Stimulated activated CD8-positive, alpha-beta memory T cell treated with anti-CD3 and anti-CD28 coated beads, Interleukin-12 subunit alpha, Interleukin-12 subunit beta, amount 100 ng/mL, for 24 hours (primary cell): ENCODE data around the gene TBL3.

ENCODE experiments used
- DNase-seq: peaks from one replicate; pipeline ENCODE4 v3.0.0-alpha.2; 2020; ENCODE audit errors: extremely low read depth

The TBL3 gene

DNA sequence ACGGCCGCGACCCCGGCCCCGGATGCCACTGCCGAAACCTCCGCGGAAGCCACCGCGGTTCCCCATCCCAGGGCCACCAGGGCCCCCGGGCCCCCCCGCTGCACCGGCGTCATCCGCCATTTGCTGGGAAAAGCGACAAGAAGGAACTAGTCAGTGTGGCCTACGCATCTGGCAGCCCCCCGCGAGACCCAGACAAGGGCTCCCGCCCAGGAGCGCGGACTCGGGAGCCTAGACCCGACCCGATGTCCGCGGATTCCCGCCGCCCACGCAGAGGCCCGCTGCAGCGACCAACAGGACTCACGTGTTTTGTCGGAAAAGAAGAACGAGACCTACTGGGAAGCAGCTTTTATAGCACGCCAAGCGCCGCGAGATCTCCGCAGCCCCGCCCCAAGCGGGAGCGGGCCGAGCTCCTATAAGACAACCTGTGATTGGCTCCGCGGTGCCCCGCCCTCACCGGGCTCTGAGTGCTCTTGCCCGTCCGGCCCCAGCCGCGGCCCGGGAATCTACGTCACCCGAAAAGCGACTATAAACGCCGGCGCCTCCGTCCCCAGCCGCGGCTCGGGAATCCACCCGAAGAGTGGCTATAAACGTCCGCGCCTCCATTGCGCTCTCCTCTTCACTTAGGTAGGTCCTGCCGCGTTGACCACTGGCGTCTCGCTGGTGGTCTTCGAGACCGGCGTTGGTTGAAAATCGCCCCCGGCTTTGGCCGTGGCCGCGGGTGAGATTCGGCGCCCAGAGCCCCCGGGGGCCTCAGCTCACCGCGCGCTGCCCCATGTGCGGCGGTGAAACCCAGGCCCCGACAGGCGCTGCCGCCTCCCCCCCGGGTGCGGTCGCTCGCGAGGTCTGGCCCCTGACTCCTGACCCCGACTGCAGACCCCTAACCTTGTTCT is 7.1 kb upstream of the TBL3 start, which contains the start of gene RPS2:
TSS of gene RPS2 (minus strand) at position 321 of the 890 bp plus-strand sequence. CDS start at position 120, 201 bp downstream.
- peak; percentile 91 for DNase-seq

- DNase-seq, result no peak
Measured at GRCh38 chr16:1965396-1966001, 6.4 kb upstream of the TBL3 start.

DNA sequence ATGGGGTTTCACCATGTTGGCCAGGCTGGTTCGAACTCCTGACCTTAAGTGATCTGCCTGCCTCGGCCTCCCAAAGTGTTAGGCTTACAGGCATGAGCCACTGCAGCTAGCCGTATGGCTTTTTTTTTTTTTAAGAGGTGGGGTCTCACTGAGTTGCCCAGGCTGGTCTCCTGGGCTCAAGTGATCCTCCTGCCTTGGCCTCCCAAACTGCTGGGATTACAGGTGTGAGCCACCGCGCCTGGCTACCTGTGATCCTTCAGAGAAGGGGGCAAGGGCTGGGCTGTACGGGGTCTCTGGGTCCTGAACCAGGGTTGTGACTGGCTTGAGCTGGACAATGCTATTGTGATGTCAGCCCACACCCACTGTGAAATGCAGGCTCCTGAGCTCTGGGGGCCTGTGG is 5.4 kb upstream of the TBL3 start, which contains the start of gene RNF151:
TSS of gene RNF151 (plus strand) at position 397 of the 400 bp plus-strand sequence. CDS start 26 bp downstream, outside the sequence.
- DNase-seq, result no peak

DNA sequence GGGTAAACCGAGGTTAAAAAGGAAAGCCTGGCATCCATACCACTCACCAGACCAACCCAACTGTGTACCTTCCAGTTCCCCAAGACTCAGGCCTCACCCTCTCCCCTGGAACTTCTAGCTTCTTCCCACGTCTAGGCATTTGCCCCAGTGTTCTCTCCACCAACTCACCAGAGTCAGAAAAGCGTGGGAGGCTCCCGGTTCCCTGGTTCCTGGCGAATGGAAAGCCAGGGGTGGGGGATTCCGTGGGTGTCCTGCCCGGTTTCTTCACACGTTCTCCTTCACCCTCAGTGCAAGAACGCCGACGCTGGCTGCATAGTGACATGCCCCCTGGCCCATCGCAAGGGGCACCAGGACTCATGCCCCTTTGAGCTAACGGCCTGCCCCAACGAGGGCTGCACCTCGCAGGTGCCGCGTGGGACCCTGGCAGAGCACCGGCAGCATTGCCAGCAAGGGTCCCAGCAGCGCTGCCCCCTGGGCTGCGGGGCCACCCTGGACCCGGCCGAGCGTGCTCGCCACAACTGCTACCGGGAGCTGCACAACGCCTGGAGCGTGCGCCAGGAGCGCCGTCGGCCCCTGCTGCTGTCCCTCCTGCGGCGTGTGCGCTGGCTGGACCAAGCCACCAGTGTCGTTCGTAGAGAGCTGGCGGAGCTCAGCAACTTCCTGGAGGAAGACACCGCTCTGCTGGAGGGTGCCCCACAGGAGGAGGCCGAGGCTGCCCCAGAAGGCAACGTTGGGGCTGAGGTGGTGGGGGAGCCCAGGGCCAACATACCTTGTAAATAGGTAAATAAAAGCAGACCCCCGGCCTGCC is 3.5 kb upstream of the TBL3 start:
- no peak for DNase-seq

GRCh38 chr16:1972490-1972877 is 631 bp downstream of the TBL3 start:
- no peak for DNase-seq

DNA sequence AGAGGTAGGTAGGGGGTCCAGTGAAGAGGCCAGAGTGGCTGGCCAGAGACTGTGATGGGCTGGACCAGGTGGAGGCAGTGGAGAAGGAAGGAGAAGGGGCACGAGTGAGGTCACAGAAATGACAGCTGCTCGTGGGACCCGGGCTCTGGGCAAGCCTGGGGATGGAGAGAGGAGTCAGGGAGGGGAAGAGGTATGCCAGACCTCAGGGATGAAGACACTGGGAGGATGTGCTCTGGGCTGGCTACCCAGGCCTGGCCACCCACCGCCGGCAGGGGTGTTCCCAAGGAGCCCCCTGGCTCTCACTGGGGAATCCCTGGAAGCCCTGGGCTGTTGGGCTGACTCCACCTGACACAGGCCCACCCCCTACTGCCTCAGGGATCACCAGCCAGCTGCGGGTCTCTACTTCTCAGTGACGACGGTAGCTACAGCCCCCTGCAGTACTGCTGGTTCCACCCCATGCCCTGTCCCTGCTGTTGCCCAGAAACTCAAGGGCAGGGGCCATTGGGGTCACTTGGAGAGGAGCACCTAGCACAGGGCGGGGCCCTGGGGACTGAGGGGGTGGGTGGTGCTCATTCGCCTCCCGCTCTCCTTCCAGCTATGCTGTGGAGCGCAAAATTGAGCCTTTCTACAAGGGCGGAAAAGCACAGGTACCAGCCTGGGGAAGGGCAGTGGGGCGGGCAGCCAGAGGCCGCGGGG is 1.8 kb downstream of the TBL3 start:
- DNase-seq, result no peak

- no peak for DNase-seq
Measured at GRCh38 chr16:1974157-1975070, 2.6 kb downstream of the TBL3 start.

DNA sequence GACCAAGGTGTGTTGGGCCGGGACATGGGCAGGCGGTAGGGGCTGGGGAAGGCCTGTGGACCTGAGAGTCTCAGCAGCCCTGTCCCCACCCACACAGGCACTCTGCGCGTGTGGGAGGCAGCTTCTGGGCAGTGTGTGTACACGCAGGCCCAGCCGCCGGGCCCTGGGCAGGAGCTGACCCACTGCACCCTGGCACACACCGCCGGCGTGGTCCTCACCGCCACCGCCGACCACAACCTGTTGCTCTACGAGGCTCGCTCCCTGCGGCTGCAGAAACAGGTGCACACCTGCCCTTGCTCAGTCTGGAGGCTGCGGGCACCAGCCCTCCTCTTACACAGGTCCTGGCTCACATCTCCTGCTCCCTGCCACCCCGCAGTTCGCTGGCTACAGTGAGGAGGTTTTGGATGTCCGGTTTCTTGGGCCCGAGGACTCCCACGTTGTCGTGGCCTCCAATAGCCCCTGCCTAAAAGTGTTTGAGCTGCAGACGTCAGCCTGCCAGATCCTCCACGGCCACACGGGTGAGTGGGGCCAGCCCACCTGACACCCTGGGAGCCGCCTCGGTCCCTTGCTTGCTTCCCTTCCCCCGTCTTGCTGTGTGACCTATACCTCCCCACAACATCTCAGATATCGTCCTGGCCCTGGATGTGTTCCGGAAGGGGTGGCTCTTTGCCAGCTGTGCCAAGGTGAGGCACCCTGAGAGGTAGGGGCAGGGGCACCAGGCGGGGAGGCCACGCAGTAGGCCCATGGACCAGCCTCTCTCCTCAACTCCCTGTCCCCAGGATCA is 3.8 kb downstream of the TBL3 start:
- no peak for DNase-seq

DNA sequence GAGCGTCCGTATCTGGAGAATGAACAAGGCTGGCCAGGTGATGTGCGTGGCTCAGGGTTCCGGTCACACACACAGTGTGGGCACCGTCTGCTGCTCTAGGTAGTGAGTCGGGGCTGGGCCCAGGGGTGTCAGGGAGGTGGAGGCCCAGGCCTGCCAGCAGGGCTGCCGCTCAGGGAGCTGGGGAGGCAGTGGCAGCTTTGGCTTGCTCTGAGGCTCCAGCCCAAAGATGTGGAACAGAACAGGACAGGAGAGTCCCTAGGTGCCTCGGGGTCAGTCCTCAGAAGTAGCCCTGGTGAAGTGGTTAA is 4.3 kb downstream of the TBL3 start:
- no peak for DNase-seq

GRCh38 chr16:1976951-1977874 is 5.4 kb downstream of the TBL3 start:
- DNase-seq, result no peak

GRCh38 chr16:1977875-1978268 is 6.0 kb downstream of the TBL3 start:
- no peak for DNase-seq

GRCh38 chr16:1978476-1979120 is 6.7 kb downstream of the TBL3 start:
- DNase-seq, result no peak

DNA sequence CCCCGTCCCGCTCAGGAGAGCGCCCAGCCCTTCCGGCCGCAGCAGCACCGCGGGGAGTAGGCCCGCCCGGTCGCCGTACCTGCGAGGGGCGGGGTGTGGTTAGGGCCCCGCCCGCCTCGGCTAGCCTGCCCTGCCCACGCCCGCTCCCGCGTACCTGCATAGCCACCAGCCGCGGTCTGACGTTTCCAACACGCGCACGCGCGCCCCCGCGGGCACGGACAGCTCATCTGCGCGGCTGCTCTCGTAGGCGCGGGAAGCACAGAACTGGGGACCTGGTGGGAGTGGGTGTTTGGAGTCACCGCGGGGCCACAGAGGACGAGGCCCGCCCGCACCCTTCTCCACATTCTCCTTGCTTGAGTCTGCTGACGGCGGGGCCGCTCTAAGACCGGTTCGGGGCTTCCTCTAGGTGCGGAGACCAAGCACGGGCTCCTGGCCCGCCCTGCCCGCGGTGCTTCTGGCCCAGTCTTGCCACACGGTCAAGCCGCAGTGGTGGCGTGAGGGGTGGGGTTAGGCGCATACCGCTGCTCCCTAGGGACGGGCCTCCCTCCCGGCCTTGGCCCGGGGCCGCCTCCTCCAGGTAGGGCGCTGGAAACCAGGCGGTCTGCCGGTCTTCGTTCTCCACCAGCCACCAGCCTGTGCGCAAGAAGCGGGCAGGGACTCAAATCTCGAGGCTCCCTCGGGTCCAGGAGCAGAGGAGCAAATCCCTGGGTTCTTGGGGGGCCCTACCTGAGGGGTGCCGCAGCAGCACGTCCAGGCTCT is 7.6 kb downstream of the TBL3 start:
- DNase-seq, result no peak

- no peak for DNase-seq
Measured at GRCh38 chr16:1980030-1980769, 8.3 kb downstream of the TBL3 start.

- no peak for DNase-seq
Measured at GRCh38 chr16:1980770-1981087, 8.9 kb downstream of the TBL3 start.

DNA sequence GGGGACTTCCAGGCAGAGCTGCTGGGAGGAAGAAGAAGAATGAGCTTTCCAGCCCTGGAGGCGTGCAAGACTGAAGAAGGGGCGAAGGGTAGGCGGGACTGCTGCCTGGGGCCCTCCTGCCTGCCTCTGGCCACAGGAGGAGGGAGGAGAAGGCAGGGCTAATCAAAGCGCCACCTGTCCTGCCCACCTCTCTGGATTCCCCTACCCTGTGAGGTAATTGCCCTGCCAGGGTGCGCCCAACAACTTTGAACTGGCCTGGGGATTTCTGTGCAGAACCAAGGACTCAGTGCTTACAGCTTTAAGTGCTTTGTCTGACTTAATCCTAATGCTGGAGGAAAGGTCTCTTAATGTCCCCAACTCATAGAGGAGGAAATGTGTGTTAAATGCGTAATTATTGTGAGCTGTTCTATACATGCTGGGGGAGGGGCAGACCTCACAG is 9.6 kb downstream of the TBL3 start, which contains the start of gene NOXO1:
TSS of gene NOXO1 (minus strand) at position 72 of the 439 bp plus-strand sequence. CDS start 290 bp downstream, outside the sequence.
- no peak for DNase-seq

GRCh38 chr16:1982013-1982433 is 10.2 kb downstream of the TBL3 start:
- no peak for DNase-seq
